ENCODE data around the gene IQCE.

Gene IQCE

DNA sequence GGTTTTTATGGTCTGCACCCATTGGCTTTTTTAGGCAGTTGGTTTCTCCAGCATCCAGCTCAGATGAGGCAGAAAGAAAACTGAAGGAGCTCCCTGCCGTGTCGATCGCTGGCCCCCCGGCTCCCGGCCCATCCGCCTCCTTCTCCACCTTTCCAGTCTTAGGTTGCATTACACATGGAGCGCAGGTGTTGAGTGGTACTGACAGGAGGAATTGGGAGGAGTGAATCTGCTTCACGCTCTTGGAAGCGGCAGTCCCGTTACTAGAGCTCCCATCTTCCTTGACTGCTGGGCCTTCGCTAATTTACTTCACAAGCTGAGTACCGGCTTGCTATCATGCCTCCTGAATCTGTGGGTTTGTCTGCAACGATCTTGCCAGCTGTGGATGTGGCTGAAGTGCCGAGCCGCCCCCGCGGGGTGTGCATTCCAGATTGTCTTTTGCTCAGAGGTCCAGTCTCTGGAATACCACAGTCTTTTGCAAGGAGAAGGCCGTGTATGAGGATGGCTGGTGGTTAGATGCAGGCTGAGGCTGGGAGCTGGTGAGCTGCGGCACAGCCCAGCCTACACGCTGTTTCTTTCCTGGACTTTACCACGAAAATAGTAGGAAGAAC is 17.1 kb downstream of the IQCE start:
- DNase-seq, result no peak
- H3K4me2 ChIP-seq (ENCODE audit: low read depth, low read length), result no peak overlapping the region
- H3F3A ChIP-seq (ENCODE audit: insufficient read depth, low read length), result no peaks in the 10 kb centered on the region
- TF ChIP-seq, protein P1, sequence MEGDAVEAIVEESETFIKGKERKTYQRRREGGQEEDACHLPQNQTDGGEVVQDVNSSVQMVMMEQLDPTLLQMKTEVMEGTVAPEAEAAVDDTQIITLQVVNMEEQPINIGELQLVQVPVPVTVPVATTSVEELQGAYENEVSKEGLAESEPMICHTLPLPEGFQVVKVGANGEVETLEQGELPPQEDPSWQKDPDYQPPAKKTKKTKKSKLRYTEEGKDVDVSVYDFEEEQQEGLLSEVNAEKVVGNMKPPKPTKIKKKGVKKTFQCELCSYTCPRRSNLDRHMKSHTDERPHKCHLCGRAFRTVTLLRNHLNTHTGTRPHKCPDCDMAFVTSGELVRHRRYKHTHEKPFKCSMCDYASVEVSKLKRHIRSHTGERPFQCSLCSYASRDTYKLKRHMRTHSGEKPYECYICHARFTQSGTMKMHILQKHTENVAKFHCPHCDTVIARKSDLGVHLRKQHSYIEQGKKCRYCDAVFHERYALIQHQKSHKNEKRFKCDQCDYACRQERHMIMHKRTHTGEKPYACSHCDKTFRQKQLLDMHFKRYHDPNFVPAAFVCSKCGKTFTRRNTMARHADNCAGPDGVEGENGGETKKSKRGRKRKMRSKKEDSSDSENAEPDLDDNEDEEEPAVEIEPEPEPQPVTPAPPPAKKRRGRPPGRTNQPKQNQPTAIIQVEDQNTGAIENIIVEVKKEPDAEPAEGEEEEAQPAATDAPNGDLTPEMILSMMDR (IDR thresholded peaks at IDR 0.05; ENCODE audit: low read length), result no peak
- TF ChIP-seq EZH2phosphoT487 (IDR thresholded peaks at IDR 0.05; ENCODE audit: low read length) (no peak), EZH2 (optimal IDR thresholded peaks at IDR 0.05; ENCODE audit: low read depth, low read length) (no peak)
- H3K9me3 ChIP-seq (replicated peaks; ENCODE audit: insufficient read depth, low read length), result no peaks in the 10 kb centered on the region
- H3K27ac ChIP-seq (ENCODE audit: low read length), result no peak overlapping the region
- no peaks in the 10 kb centered on the region for H3K9me2 ChIP-seq (replicated peaks; ENCODE audit: insufficient read depth, low read length)
- H2AFZ ChIP-seq (ENCODE audit: low read length), result no peak overlapping the region
- H3K36me3 ChIP-seq (replicated peaks; ENCODE audit: insufficient read depth, low read length), result no peaks in the 10 kb centered on the region
- H3K4me1 ChIP-seq (ENCODE audit: low read length), result no peaks in the 10 kb centered on the region
- no peak overlapping the region for H3K4me3 ChIP-seq (ENCODE audit: low read length)
- H3K79me2 ChIP-seq (ENCODE audit: low read length), result no peaks in the 10 kb centered on the region
- no peak overlapping the region for H3K9ac ChIP-seq (ENCODE audit: low read length)
- no peaks in the 10 kb centered on the region for H3K27me3 ChIP-seq (replicated peaks; ENCODE audit: insufficient read depth, low read length)
- H4K20me1 ChIP-seq (ENCODE audit: insufficient read depth, low read length), result no peaks in the 10 kb centered on the region

DNA sequence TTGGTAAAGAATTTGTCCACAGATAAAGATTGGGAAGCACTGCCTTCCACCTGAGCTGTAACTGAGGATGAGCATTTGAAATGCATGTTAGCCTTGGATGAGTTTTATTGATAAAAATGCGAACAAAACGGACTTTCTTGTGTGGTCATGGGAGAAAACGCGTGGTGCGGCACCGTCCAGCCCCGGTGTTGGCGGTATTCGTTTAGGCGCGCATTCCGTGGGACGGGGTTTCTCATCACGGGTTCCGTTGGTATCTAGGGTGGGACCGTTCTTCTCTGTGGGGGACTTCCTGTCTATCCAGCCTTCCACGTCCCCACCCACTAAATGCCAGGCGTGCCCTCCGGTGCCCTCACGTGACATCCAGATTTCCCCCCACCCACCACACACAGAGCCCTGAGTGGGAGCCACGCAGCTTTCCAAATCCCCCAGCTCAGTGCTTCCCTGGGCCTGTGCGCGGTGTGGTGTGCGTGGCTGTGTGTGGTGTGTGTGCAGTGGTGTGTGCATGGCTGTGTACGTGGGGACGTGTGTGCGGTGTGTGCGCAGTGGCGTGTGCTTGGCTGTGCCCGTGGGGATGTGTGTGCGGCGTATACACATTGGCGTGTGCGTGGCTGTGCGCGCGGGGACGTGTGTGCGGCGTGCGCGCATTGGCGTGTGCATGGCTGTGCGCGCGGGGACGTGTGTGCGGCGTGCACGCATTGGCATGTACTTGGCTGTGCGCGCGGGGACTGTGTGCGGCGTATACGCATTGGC is 18.1 kb downstream of the IQCE start:
- Histone ChIP-seq H3K27me3 (replicated peaks; ENCODE audit: insufficient read depth, low read length) (no peaks in the 10 kb centered on the region), H3K9me2 (replicated peaks; ENCODE audit: insufficient read depth, low read length) (no peaks in the 10 kb centered on the region), H3K4me1 (ENCODE audit: low read length) (no peaks in the 10 kb centered on the region), H3K4me3 (ENCODE audit: low read length) (no peak overlapping the region), H4K20me1 (ENCODE audit: insufficient read depth, low read length) (no peaks in the 10 kb centered on the region), H3K9me3 (replicated peaks; ENCODE audit: insufficient read depth, low read length) (no peaks in the 10 kb centered on the region), H3K27ac (ENCODE audit: low read length) (no peak overlapping the region), H3K9ac (ENCODE audit: low read length) (no peak overlapping the region), H3K36me3 (replicated peaks; ENCODE audit: insufficient read depth, low read length) (no peaks in the 10 kb centered on the region), H3K4me2 (ENCODE audit: low read depth, low read length) (no peak overlapping the region), H2AFZ (ENCODE audit: low read length) (no peak overlapping the region), H3F3A (ENCODE audit: insufficient read depth, low read length) (no peaks in the 10 kb centered on the region), H3K79me2 (ENCODE audit: low read length) (no peaks in the 10 kb centered on the region)
- no peak for DNase-seq
- TF ChIP-seq EZH2 (optimal IDR thresholded peaks at IDR 0.05; ENCODE audit: low read depth, low read length), result no peak
- TF ChIP-seq, protein P1 (IDR thresholded peaks at IDR 0.05; ENCODE audit: low read length), result no peak
- TF ChIP-seq EZH2phosphoT487 (IDR thresholded peaks at IDR 0.05; ENCODE audit: low read length), result no peak

DNA sequence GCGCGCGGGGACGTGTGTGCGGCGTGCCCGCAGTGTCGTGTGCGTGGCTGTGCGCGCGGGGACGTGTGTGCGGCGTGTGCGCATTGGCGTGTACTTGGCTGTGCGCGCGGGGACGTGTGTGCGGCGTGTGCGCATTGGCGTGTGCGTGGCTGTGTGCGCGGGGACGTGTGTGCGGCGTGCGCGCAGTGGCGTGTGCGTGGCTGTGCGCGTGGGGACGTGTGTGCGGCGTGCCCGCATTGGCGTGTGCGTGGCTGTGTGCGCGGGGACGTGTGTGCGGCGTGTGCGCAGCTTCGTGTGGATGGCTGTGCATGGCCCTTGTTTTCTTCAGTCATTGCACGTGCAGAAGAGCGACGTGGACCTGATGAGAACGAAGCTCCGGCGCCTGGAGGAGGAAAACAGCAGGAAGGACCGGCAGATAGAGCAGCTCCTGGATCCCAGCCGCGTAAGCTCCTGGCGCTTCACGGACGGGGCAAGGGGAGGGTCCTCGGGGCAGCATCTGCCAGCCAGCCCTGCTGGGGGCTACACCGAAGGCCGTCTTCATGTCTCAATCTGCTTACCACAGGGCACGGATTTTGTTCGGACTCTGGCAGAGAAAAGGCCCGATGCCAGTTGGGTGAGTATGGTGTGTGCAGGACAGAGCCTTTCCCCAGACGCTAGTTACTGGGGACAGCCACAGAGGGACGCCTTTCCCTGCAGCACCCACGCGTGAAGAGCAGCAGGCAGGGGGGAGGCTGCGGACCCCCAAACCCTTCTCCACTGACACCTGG is 19.3 kb downstream of the IQCE start:
- Histone ChIP-seq H3K79me2 (ENCODE audit: low read length) (no peaks in the 10 kb centered on the region), H4K20me1 (ENCODE audit: insufficient read depth, low read length) (no peaks in the 10 kb centered on the region), H3K4me3 (ENCODE audit: low read length) (no peak overlapping the region), H3K9ac (ENCODE audit: low read length) (no peak overlapping the region), H3K9me2 (replicated peaks; ENCODE audit: insufficient read depth, low read length) (no peaks in the 10 kb centered on the region), H2AFZ (ENCODE audit: low read length) (no peak overlapping the region), H3K27me3 (replicated peaks; ENCODE audit: insufficient read depth, low read length) (no peaks in the 10 kb centered on the region), H3K9me3 (replicated peaks; ENCODE audit: insufficient read depth, low read length) (no peaks in the 10 kb centered on the region), H3K36me3 (replicated peaks; ENCODE audit: insufficient read depth, low read length) (no peaks in the 10 kb centered on the region), H3K27ac (ENCODE audit: low read length) (no peak overlapping the region), H3K4me2 (ENCODE audit: low read depth, low read length) (no peak overlapping the region), H3F3A (ENCODE audit: insufficient read depth, low read length) (no peaks in the 10 kb centered on the region), H3K4me1 (ENCODE audit: low read length) (no peaks in the 10 kb centered on the region)
- TF ChIP-seq EZH2 (optimal IDR thresholded peaks at IDR 0.05; ENCODE audit: low read depth, low read length) (no peak), EZH2phosphoT487 (IDR thresholded peaks at IDR 0.05; ENCODE audit: low read length) (no peak)
- TF ChIP-seq, protein P1 (IDR thresholded peaks at IDR 0.05; ENCODE audit: low read length), result no peak
- DNase-seq, result no peak

All from MM.1S (cell line).